Psoas muscle (tissue), 8 donors: ENCODE data around the gene LCN15. TPM values are rescaled to one million over a fixed set of nuclear protein-coding genes. Genes with fewer than 3 reads are reported as not detected.
A peak's percentile ranks its signal among the peaks of the same experiment; 100 is the strongest.
"Not testable (repeated sequence)": the region's sequence is repeated elsewhere in the genome, so short reads cannot be mapped to it uniquely, and the experiment has no call there.

Source experiments
- ATAC-seq, 4 donors: fragments of 200-7000 bp; cut with Tn5 transposase; one replicate each; pipeline ENCODE4 v1.9.1; 2020; ENCODE audit warnings: moderate library complexity in 3 of 4, mild to moderate bottlenecking in 2 of 4
- DNase-seq, 2 donors: peaks; one replicate each; pipeline ENCODE4 v3.0.0-alpha.2; 2020
- H3K27ac ChIP-seq: fragments of 200-600 bp; one replicate; pipeline ENCODE4 v1.8.0; 2022
- H3K27me3 ChIP-seq, 3 donors: fragments of 200-600 bp in 1 of 3; one replicate each; pipeline versions ENCODE4 v1.6.1 to v1.8.0; 2013 to 2022; ENCODE audit warnings: low read length in 2 of 3, mild to moderate bottlenecking in 2 of 3, moderate library complexity in 1 of 3; ENCODE audit not compliant: insufficient read depth in 3 of 3
- H3K36me3 ChIP-seq, 2 donors: fragments of 200-600 bp in 1 of 2; one replicate each; pipeline versions ENCODE4 v1.6.1 to v1.8.0; 2013 to 2022; ENCODE audit warnings: low read depth in 1 of 2, mild to moderate bottlenecking in 1 of 2, moderate library complexity in 1 of 2; ENCODE audit not compliant: insufficient read depth in 1 of 2
- H3K4me1 ChIP-seq: fragments of 200-600 bp; one replicate; pipeline ENCODE4 v1.8.0; 2022
- H3K4me3 ChIP-seq: fragments of 200-600 bp; one replicate; pipeline ENCODE4 v1.8.0; 2022; ENCODE audit warnings: mild to moderate bottlenecking
- H3K9me3 ChIP-seq: fragments of 200-600 bp; one replicate; pipeline ENCODE4 v1.8.0; 2022
- WGBS, 3 donors: extraction: QIAGEN DNeasy Blood & Tissue Kit; methylation state at CpG; one replicate each; pipeline versions ENCODE4 v1.1.6 to v1.1.7; 2013; 5-methylcytosine and 5-hydroxymethylcytosine counted together
- intact Hi-C, 2 donors: fragments of 100-400 bp; cut with DNase I; formaldehyde crosslinking; loops; one replicate each; pipeline versions ENCODE4 v1.11.0 to v1.14.2; 2022
- polyA plus RNA-seq, 3 donors: library from polyadenylated mRNA; stranded (reverse); fragments of 200-250 nt; gene quantifications; one replicate each; pipeline ENCODE4 v1.2.3, GENCODE V29; 2013
- total RNA-seq, 4 donors: library from RNA; stranded (reverse); fragmentation: NEBNext Ultra II Directional in 2 of 4; extraction: Animal tissue kit (Norgen Biotek cat#: 25700) in 2 of 4; gene quantifications; one replicate each; pipeline versions ENCODE4 v1.2.1 to v1.2.4, GENCODE V29; 2021 to 2023
- TF ChIP-seq, protein P1 (sequence below): fragments of 200-600 bp; IDR thresholded peaks from one replicate; pipeline ENCODE4 v1.8.0; 2022; ENCODE audit warnings: antibody characterized with exemption
- donor health status: healthy with polysubstance abuse.
- donor health status: DM: no; HTN: no; CAD: no; lungs with moderate emphysema.
- donor health status: Bipolar disorder and iron deficiency.
- donor health status: healthy.
- donor health status: DM: yes; HTN: yes; CAD: no.
- donor health status: DM: no; HTN: no; CAD: no.
- donor health status: DM: no; HTN: no; CAD: no.
- donor health status: DM: yes; HTN: yes; CAD: no.

Gene LCN15
- total and polyA plus RNA-seq, 7 donors: 0.14 to 1.4 (median 0.22) TPM; not detected in 4

DNA sequence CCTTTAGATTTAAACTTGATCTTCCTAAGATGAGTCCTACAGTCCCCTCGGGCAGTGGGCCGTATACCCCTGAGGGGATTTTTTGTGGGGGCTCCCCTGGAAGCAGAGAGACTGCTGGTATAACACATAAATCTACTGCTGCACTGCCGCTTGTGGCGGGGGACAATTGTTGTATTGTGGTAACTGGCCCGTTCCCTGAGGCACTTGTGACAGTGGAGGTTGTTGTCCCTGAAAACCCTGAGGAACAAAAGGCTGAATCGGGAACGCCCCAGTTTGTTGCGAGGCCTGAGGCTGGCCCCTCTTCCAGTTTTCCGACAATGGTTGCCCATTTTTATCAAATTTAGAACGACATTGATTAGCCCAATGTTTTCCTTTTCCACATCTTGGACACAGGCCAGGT is 22.1 kb upstream of the LCN15 start:
- 71 to 75% (median 73%) methylated on average over 10 of the region's 10 CpGs for WGBS, 3 donors
- H3K9me3 ChIP-seq: no peaks in the 10 kb centered on the region
- ATAC-seq (no peak), DNase-seq (no peak)
- intact Hi-C loops: loop anchor here (10.0 kb wide), 1 partner anchor 278 kb away; no protein-coding TSS in a partner anchor
- H3K4me1 ChIP-seq: peaks cover 12% of the 10 kb centered on the region
- H3K27me3 ChIP-seq: no peaks in the 10 kb centered on the region
- H3K27ac ChIP-seq: no peak overlapping the region
- TF ChIP-seq, protein P1, sequence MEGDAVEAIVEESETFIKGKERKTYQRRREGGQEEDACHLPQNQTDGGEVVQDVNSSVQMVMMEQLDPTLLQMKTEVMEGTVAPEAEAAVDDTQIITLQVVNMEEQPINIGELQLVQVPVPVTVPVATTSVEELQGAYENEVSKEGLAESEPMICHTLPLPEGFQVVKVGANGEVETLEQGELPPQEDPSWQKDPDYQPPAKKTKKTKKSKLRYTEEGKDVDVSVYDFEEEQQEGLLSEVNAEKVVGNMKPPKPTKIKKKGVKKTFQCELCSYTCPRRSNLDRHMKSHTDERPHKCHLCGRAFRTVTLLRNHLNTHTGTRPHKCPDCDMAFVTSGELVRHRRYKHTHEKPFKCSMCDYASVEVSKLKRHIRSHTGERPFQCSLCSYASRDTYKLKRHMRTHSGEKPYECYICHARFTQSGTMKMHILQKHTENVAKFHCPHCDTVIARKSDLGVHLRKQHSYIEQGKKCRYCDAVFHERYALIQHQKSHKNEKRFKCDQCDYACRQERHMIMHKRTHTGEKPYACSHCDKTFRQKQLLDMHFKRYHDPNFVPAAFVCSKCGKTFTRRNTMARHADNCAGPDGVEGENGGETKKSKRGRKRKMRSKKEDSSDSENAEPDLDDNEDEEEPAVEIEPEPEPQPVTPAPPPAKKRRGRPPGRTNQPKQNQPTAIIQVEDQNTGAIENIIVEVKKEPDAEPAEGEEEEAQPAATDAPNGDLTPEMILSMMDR: no peak
- H3K4me3 ChIP-seq: no peak overlapping the region
- H3K36me3 ChIP-seq: no peaks in the 10 kb centered on the region

DNA sequence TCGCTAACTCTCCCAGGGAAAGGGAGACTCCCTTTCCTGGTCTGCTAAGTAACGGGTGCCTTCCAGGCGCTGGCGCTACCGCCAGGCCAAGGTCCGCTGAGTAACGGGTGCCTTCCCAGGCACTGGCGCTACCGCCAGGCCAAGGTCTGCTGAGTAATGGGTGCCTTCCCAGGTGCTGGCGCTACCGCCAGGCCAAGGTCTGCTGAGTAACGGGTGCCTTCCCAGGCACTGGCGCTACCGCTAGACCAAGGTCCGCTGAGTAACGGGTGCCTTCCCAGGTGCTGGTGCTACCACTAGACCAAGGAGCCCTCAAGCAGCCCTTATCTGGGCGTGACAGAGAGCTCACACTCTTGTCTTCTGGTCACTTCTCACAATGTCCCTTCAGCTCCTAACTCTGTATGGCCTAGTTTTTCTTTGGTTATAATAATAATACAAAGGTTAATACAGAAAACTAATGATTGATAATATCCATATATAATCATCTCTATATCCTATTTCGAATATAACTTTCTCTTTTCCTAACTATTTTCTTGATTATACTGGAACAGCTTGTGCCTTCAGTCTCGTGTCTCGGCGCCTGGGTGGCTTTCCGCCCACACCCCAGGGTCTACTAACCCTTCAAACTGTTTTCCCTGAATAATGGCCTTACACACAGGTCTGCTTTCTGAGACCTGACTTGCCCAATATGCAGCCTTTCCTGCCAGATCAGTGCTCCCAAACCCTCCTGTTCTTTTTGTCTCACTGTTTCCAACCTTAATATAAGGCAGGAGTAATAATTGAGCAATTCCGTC is 21.4 kb upstream of the LCN15 start:
- WGBS, 3 donors: 83 to 90% (median 87%) methylated on average over 23 of the region's 23 CpGs
- not testable (repeated sequence) for H3K27me3 ChIP-seq, H3K4me3 ChIP-seq, H3K36me3 ChIP-seq, ATAC-seq, DNase-seq, H3K27ac ChIP-seq, H3K9me3 ChIP-seq
- intact Hi-C loops: loop anchor here (10.0 kb wide), 1 partner anchor 279 kb away; no protein-coding TSS in a partner anchor
- H3K4me1 ChIP-seq: peaks cover 12% of the 10 kb centered on the region

DNA sequence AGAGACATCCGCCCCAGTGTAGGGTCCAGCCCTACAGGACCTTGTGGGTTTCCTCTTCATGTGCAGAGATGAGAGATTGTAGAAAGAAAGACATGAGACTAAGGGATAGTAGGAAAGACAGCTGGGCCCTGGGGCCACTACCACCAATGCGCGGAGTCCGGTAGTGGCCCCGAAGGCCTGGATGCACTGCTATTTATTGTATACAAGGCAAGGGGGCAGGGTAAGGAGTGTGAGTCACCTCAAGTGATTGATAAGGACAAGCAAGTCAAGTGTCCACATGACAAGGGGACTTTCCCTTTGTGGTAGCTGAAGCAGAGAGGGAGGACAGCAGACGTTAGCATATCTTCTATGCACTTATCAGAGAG is 20.7 kb upstream of the LCN15 start:
- no peak for ATAC-seq
- DNase-seq: no peak
- WGBS, 3 donors: 89 to 96% (median 90%) methylated on average over 6 of the region's 6 CpGs
- H3K9me3 ChIP-seq: no peaks in the 10 kb centered on the region
- no peaks in the 10 kb centered on the region for H3K27me3 ChIP-seq
- TF ChIP-seq, protein P1: no peak
- H3K27ac ChIP-seq: no peak overlapping the region
- H3K36me3 ChIP-seq: no peaks in the 10 kb centered on the region
- H3K4me1 ChIP-seq: peaks cover 6% of the 10 kb centered on the region
- H3K4me3 ChIP-seq: no peak overlapping the region
- intact Hi-C loops: loop anchor here (10.0 kb wide), 1 partner anchor 280 kb away; no protein-coding TSS in a partner anchor

DNA sequence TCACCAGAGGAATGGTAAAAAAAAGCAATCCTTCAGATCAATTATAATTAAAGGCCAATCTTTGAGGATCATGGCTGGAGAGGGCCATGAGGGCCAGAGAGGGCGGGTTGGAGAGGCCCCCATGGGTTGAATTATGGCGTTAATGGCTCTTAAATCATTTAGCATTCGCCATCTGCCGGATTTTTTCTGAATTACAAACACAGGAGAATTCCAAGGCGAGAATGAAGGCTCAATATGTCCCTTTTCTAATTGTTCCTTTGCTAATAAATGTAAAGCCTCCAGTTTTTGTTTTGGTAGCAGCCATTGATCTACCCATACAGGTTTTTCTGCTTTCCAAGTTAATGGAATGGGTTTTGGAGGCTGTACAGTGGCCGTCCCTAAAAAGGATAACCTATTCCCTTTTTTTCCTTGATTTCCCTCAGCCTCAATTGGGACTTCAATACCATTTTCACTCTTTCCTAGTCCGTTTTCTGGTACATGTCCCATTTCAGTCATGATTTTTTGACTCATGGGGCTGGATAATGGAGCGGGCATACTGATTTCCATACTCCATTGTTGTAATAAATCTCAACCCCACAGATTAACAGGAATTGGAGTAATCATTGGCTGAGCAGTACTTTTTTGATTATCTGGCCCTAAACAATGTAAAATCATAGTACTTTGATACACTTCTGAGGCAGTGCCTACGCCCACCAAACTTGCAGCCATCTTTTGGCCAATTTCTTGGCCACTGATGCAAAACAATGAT is 20.1 kb upstream of the LCN15 start:
- no peaks in the 10 kb centered on the region for H3K9me3 ChIP-seq
- TF ChIP-seq, protein P1: peak; percentile 39
- H3K4me3 ChIP-seq: no peak overlapping the region
- H3K27ac ChIP-seq: no peak overlapping the region
- no peaks in the 10 kb centered on the region for H3K36me3 ChIP-seq
- 50 to 64% (median 58%) methylated on average over 9 of the region's 9 CpGs for WGBS, 3 donors
- DNase-seq (no peak), ATAC-seq (no peak)
- intact Hi-C loops: loop anchor here (10.0 kb wide), 1 partner anchor 280 kb away; no protein-coding TSS in a partner anchor
- peaks cover 5% of the 10 kb centered on the region for H3K4me1 ChIP-seq
- no peaks in the 10 kb centered on the region for H3K27me3 ChIP-seq

DNA sequence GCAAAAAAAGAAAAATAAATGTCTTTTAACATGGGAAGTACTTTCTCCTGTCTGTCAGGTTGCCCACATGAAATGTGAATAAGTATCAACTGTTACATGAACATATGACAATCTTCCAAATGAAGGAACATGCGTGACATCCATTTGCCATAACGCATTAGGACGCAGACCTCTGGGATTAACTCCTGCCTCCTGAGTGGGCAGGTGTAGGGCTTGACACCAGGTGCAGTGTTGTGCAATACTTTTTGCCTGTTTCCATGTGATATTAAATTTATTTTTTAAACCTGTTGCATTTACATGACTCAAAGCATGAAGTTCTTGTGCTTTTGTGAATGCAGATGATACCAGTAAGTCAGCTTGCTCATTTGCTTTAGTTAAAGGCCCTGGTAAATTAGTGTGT is 18.1 kb upstream of the LCN15 start:
- H3K36me3 ChIP-seq: no peaks in the 10 kb centered on the region
- H3K27ac ChIP-seq: no peak overlapping the region
- WGBS, 3 donors: 79 to 89% (median 84%) methylated on average over 3 of the region's 3 CpGs
- H3K27me3 ChIP-seq: no peaks in the 10 kb centered on the region
- no peak overlapping the region for H3K4me3 ChIP-seq
- TF ChIP-seq, protein P1: no peak
- peaks cover 1% of the 10 kb centered on the region for H3K4me1 ChIP-seq
- no peaks in the 10 kb centered on the region for H3K9me3 ChIP-seq
- DNase-seq (no peak), ATAC-seq (no peak)
- intact Hi-C loops: loop anchor here (10.0 kb wide), 1 partner anchor 282 kb away; no protein-coding TSS in a partner anchor
